HEK293T (cell line): ENCODE measurements around the gene FOXL1.

Experiments
- CTCF ChIA-PET: fragments of 350-600 bp; formaldehyde crosslinking; extraction: SDS; loops from one replicate; lab custom pipeline; 2021; ENCODE audit warnings: antibody characterized with exemption, inconsistent platforms; lab: Yijun Ruan, JAX
- POLR2A ChIA-PET: fragments of 350-600 bp; formaldehyde crosslinking; extraction: SDS; loops from one replicate; lab custom pipeline; 2020; ENCODE audit warnings: antibody characterized with exemption, inconsistent platforms; lab: Yijun Ruan, JAX
- DNase-seq: peaks from one replicate; pipeline ENCODE4 v3.0.0; 2012; ENCODE audit warnings: mixed read lengths; ENCODE audit errors: extremely low spot score
- ARNT ChIP-seq: fragments of 450-650 bp; IDR thresholded peaks from 2 replicates; pipeline ENCODE4 v1.6.1; 2017; ENCODE audit warnings: mild to moderate bottlenecking
- BHLHE40 ChIP-seq: fragments of 450-650 bp; IDR thresholded peaks from 2 replicates; pipeline ENCODE4 v1.6.1; 2016; ENCODE audit warnings: mild to moderate bottlenecking, moderate library complexity, borderline replicate concordance
- CTBP1 ChIP-seq: fragments of 450-650 bp; IDR thresholded peaks from 2 replicates; pipeline ENCODE4 v1.6.1; 2016; ENCODE audit warnings: borderline replicate concordance
- ELF4 ChIP-seq: fragments of 450-650 bp; IDR thresholded peaks from 2 replicates; pipeline ENCODE4 v1.6.1; 2017; ENCODE audit warnings: antibody characterized with exemption
- FOXA1 ChIP-seq: fragments of 450-650 bp; IDR thresholded peaks from 2 replicates; pipeline ENCODE4 v1.6.1; 2016; ENCODE audit warnings: mild to moderate bottlenecking
- FOXK2 ChIP-seq: fragments of 450-650 bp; IDR thresholded peaks from 2 replicates; pipeline ENCODE4 v1.6.1; 2016; ENCODE audit warnings: mild to moderate bottlenecking
- FOXM1 ChIP-seq: fragments of 450-650 bp; IDR thresholded peaks from 2 replicates; pipeline ENCODE4 v1.6.1; 2017; ENCODE audit warnings: mild to moderate bottlenecking, borderline replicate concordance
- HDGF ChIP-seq: fragments of 450-650 bp; IDR thresholded peaks from 2 replicates; pipeline ENCODE4 v1.6.1; 2017; ENCODE audit warnings: antibody characterized with exemption, borderline replicate concordance
- L3MBTL2 ChIP-seq: fragments of 450-650 bp; conservative IDR thresholded peaks from 2 replicates; pipeline ENCODE4 v1.6.1; 2016; ENCODE audit warnings: mild to moderate bottlenecking
- LEF1 ChIP-seq: fragments of 450-650 bp; IDR thresholded peaks from 2 replicates; pipeline ENCODE4 v1.6.1; 2017; ENCODE audit warnings: mild to moderate bottlenecking, borderline replicate concordance
- NFRKB ChIP-seq: fragments of 450-650 bp; IDR thresholded peaks from 2 replicates; pipeline ENCODE4 v1.6.1; 2016; ENCODE audit warnings: mild to moderate bottlenecking, moderate library complexity
- PKNOX1 ChIP-seq: fragments of 450-650 bp; IDR thresholded peaks from 2 replicates; pipeline ENCODE4 v1.6.1; 2016
- SP1 ChIP-seq: fragments of 450-650 bp; IDR thresholded peaks from 2 replicates; pipeline ENCODE4 v1.6.1; 2017
- SUZ12 ChIP-seq: fragments of 450-650 bp; IDR thresholded peaks from 2 replicates; pipeline ENCODE4 v1.6.1; 2016; ENCODE audit warnings: mild to moderate bottlenecking
- TARDBP ChIP-seq: fragments of 450-650 bp; IDR thresholded peaks from 2 replicates; pipeline ENCODE4 v1.6.1; 2016
- ZNF384 ChIP-seq: fragments of 450-650 bp; IDR thresholded peaks from 2 replicates; pipeline ENCODE4 v1.6.1; 2016

Gene FOXL1

GRCh38 chr16:86578061-86578599 is at the start of gene FOXL1:
Gene FOXL1, plus strand, starts transcription at chr16:86578549. Its CDS starts 175 bp downstream, at chr16:86578724.
- CTCF ChIA-PET = no interaction called here
- TF ChIP-seq SUZ12 (no peak), ARNT (no peak), ELF4 (no peak), CTBP1 (no peak), L3MBTL2 (no peak), HDGF (no peak), PKNOX1 (no peak), LEF1 (no peak), FOXK2 (no peak), TARDBP (no peak), ZNF384 (no peak), FOXM1 (no peak), BHLHE40 (no peak)
- POLR2A ChIA-PET = no interaction called here
- no peak for DNase-seq

- ChIA-PET CTCF (no interaction called here), POLR2A (no interaction called here)
- DNase-seq = no peak
- no peak for TF ChIP-seq FOXM1
- TF ChIP-seq SP1 = no peak
- TF ChIP-seq ARNT = no peak
- TF ChIP-seq L3MBTL2 = no peak
- no peak for TF ChIP-seq SUZ12
- TF ChIP-seq LEF1 = no peak
- TF ChIP-seq CTBP1 = no peak
- TF ChIP-seq TARDBP = no peak
- no peak for TF ChIP-seq BHLHE40
- TF ChIP-seq HDGF = no peak
- TF ChIP-seq NFRKB = no peak
- TF ChIP-seq ELF4 = no peak
- no peak for TF ChIP-seq FOXA1
- no peak for TF ChIP-seq FOXK2
- TF ChIP-seq ZNF384 = no peak
- no peak for TF ChIP-seq PKNOX1
These were observed 49.2 kb upstream of the FOXL1 start for GRCh38 chr16:86529160-86529559.

- ChIA-PET POLR2A (no interaction called here), CTCF (no interaction called here)
These were observed 47.8 kb upstream of the FOXL1 start for GRCh38 chr16:86530251-86531190.

GRCh38 chr16:86531191-86531545 is 47.2 kb upstream of the FOXL1 start:
- ChIA-PET CTCF (no interaction called here), POLR2A (no interaction called here)
- TF ChIP-seq L3MBTL2 (no peak), FOXA1 (no peak), ZNF384 (no peak), TARDBP (no peak), ARNT (no peak), BHLHE40 (no peak), HDGF (no peak), FOXK2 (no peak), ELF4 (no peak), PKNOX1 (no peak), NFRKB (no peak), CTBP1 (no peak), SUZ12 (no peak), FOXM1 (no peak), LEF1 (no peak), SP1 (no peak)
- no peak for DNase-seq

More at GRCh38 chr16:86530251-86531190, 47.8 kb upstream of the FOXL1 start:
- DNase-seq = no peak
- TF ChIP-seq PKNOX1 (no peak), ZNF384 (no peak), SP1 (no peak), SUZ12 (no peak), FOXK2 (no peak), FOXM1 (no peak), CTBP1 (no peak), TARDBP (no peak), ELF4 (no peak), L3MBTL2 (no peak), BHLHE40 (no peak), FOXA1 (no peak), HDGF (no peak), ARNT (no peak), LEF1 (no peak), NFRKB (no peak)
